Measurements from ENCODE around the gene FBL. TPM values are rescaled to one million over a fixed set of nuclear protein-coding genes. Genes with fewer than 3 reads are reported as not detected.

The FBL gene
- total RNA-seq, 1 experiment from 2014 or later: 188 TPM

GRCh38 chr19:39832341-39833083 lies 13.7 kb downstream of the FBL start:
- in situ Hi-C loops (cut with HindIII; ENCODE audit: low pct_unique_long_range_greater_than_20kb, low sequenced_read_pairs): no loop called here
- DNase-seq (ENCODE audit: low read depth, low spot score): no peak

- in situ Hi-C loops (cut with HindIII; ENCODE audit: low pct_unique_long_range_greater_than_20kb, low sequenced_read_pairs): no loop called here
- no peak for DNase-seq (ENCODE audit: low read depth, low spot score)
These were observed 14.5 kb downstream of the FBL start for GRCh38 chr19:39831679-39832078.

- DNase-seq (ENCODE audit: low read depth, low spot score): no peak
- in situ Hi-C loops (cut with HindIII; ENCODE audit: low pct_unique_long_range_greater_than_20kb, low sequenced_read_pairs): no loop called here
These were observed 15.3 kb downstream of the FBL start for GRCh38 chr19:39830847-39831246.

GRCh38 chr19:39830406-39830805 lies 15.8 kb downstream of the FBL start:
- no peak for DNase-seq (ENCODE audit: low read depth, low spot score)
- in situ Hi-C loops (cut with HindIII; ENCODE audit: low pct_unique_long_range_greater_than_20kb, low sequenced_read_pairs): no loop called here

- in situ Hi-C loops (cut with HindIII; ENCODE audit: low pct_unique_long_range_greater_than_20kb, low sequenced_read_pairs): no loop called here
- no peak for DNase-seq (ENCODE audit: low read depth, low spot score)
These were observed 16.4 kb downstream of the FBL start for GRCh38 chr19:39829702-39830275.

GRCh38 chr19:39828654-39829032 lies 17.5 kb downstream of the FBL start:
- in situ Hi-C loops (cut with HindIII; ENCODE audit: low pct_unique_long_range_greater_than_20kb, low sequenced_read_pairs): no loop called here
- no peak for DNase-seq (ENCODE audit: low read depth, low spot score)

GRCh38 chr19:39828015-39828653 lies 18.0 kb downstream of the FBL start:
- DNase-seq (ENCODE audit: low read depth, low spot score): no peak
- in situ Hi-C loops (cut with HindIII; ENCODE audit: low pct_unique_long_range_greater_than_20kb, low sequenced_read_pairs): no loop called here

GRCh38 chr19:39827216-39827615 lies 19.0 kb downstream of the FBL start:
- in situ Hi-C loops (cut with HindIII; ENCODE audit: low pct_unique_long_range_greater_than_20kb, low sequenced_read_pairs): no loop called here
- no peak for DNase-seq (ENCODE audit: low read depth, low spot score)

GRCh38 chr19:39826311-39826945 lies 19.8 kb downstream of the FBL start:
- DNase-seq (ENCODE audit: low read depth, low spot score): no peak
- in situ Hi-C loops (cut with HindIII; ENCODE audit: low pct_unique_long_range_greater_than_20kb, low sequenced_read_pairs): no loop called here

- no peak for DNase-seq (ENCODE audit: low read depth, low spot score)
- in situ Hi-C loops (cut with HindIII; ENCODE audit: low pct_unique_long_range_greater_than_20kb, low sequenced_read_pairs): no loop called here
These were observed 20.6 kb downstream of the FBL start for GRCh38 chr19:39825531-39826076.

- DNase-seq (ENCODE audit: low read depth, low spot score): no peak
- in situ Hi-C loops (cut with HindIII; ENCODE audit: low pct_unique_long_range_greater_than_20kb, low sequenced_read_pairs): no loop called here
These were observed 21.1 kb downstream of the FBL start for GRCh38 chr19:39825093-39825463.

- in situ Hi-C loops (cut with HindIII; ENCODE audit: low pct_unique_long_range_greater_than_20kb, low sequenced_read_pairs): no loop called here
These were observed 21.8 kb downstream of the FBL start for GRCh38 chr19:39824143-39825092.

GRCh38 chr19:39823686-39824085 lies 22.5 kb downstream of the FBL start:
- DNase-seq (ENCODE audit: low read depth, low spot score): no peak
- in situ Hi-C loops (cut with HindIII; ENCODE audit: low pct_unique_long_range_greater_than_20kb, low sequenced_read_pairs): no loop called here

More at GRCh38 chr19:39824143-39825092, 21.8 kb downstream of the FBL start:
- peak; percentile 94 for DNase-seq (ENCODE audit: low read depth, low spot score)

- in situ Hi-C loops (cut with HindIII; ENCODE audit: low pct_unique_long_range_greater_than_20kb, low sequenced_read_pairs): no loop called here
- no peak for DNase-seq (ENCODE audit: low read depth, low spot score)
These were observed 25.5 kb downstream of the FBL start for GRCh38 chr19:39820696-39821095.

GRCh38 chr19:39819786-39820185 lies 26.4 kb downstream of the FBL start:
- no peak for DNase-seq (ENCODE audit: low read depth, low spot score)
- in situ Hi-C loops (cut with HindIII; ENCODE audit: low pct_unique_long_range_greater_than_20kb, low sequenced_read_pairs): no loop called here

- in situ Hi-C loops (cut with HindIII; ENCODE audit: low pct_unique_long_range_greater_than_20kb, low sequenced_read_pairs): no loop called here
These were observed 27.5 kb downstream of the FBL start for GRCh38 chr19:39818626-39819097.

GRCh38 chr19:39817888-39818561 lies 28.2 kb downstream of the FBL start:
- no peak for DNase-seq (ENCODE audit: low read depth, low spot score)
- in situ Hi-C loops (cut with HindIII; ENCODE audit: low pct_unique_long_range_greater_than_20kb, low sequenced_read_pairs): no loop called here

More at GRCh38 chr19:39818626-39819097, 27.5 kb downstream of the FBL start:
- DNase-seq (ENCODE audit: low read depth, low spot score): no peak
